Endothelial cell of umbilical vein (primary cell): ENCODE results near the gene C12orf43. TPM values are rescaled to one million over a fixed set of nuclear protein-coding genes. Genes with fewer than 3 reads are reported as not detected.

Source experiments
- BruUV-seq: library from RNA; stranded (reverse); fragments of 400-500 nt; replicated peaks from 2 replicates; lab custom pipeline; 2021; lab: Mats Ljungman, UMichigan
- CTCF ChIA-PET: fragments of 300-600, 350-600 bp; sonication (Branson Sonifier 250); formaldehyde crosslinking; loops from one replicate; lab custom pipeline; 2021; ENCODE audit warnings: antibody characterized with exemption, inconsistent platforms; lab: Charles Lee
- POLR2A ChIA-PET: fragments of 300-600, 350-600 bp; sonication (Branson Sonifier 250); formaldehyde crosslinking; loops from one replicate; lab custom pipeline; 2021; ENCODE audit warnings: antibody characterized with exemption, inconsistent platforms; lab: Charles Lee
- DNase-seq: peaks from one replicate; pipeline ENCODE4 v3.0.0-alpha.2; 2011; ENCODE audit warnings: low read depth, low spot score
- FAIRE-seq: peaks from 2 replicates; lab custom pipeline; 2011; peaks lifted over from hg19 to GRCh38; lab: Jason Lieb, UNC
- H2AFZ ChIP-seq: 2 replicates; pipeline ENCODE4 v1.6.0; 2012; ENCODE audit warnings: low read depth, low read length, control low read depth, inconsistent platforms
- H3K27ac ChIP-seq: 2 replicates; pipeline ENCODE4 v1.5.1; 2011; ENCODE audit warnings: low read depth, mild to moderate bottlenecking, control low read depth, low read length, moderate library complexity; ENCODE audit not compliant: insufficient read depth
- H3K27me3 ChIP-seq, 2 experiments: 2 replicates each; pipeline versions ENCODE4 v1.6.0 to v1.6.1; 2011; ENCODE audit warnings: low read length in 2 of 2, mixed read lengths in 1 of 2; ENCODE audit not compliant: control insufficient read depth in 2 of 2, insufficient read depth in 2 of 2
- H3K36me3 ChIP-seq, 2 experiments: 2 replicates in 1 of 2; 3 replicates in 1 of 2; pipeline ENCODE4 v1.5.1; 2011; ENCODE audit warnings: low read length in 2 of 2, mild to moderate bottlenecking in 1 of 2, moderate library complexity in 1 of 2; ENCODE audit not compliant: control insufficient read depth in 2 of 2, insufficient read depth in 2 of 2; ENCODE audit errors: extremely low read depth in 1 of 2
- H3K4me1 ChIP-seq: 3 replicates; pipeline ENCODE4 v1.5.1; 2011; ENCODE audit warnings: mild to moderate bottlenecking, low read length; ENCODE audit not compliant: control insufficient read depth, insufficient read depth; ENCODE audit errors: extremely low read depth
- H3K4me2 ChIP-seq: 2 replicates; pipeline ENCODE4 v1.6.1; 2011; ENCODE audit warnings: low read length, control low read depth, mixed read lengths; ENCODE audit not compliant: insufficient read depth
- H3K4me3 ChIP-seq, 3 experiments: fragments of 200-600 bp in 1 of 3; sonication (generic), shearing (Covaris generic) in 1 of 3; replicated peaks in 1 of 3; 2 replicates each; pipeline ENCODE4 v1.5.1; 2011 to 2016; ENCODE audit warnings: control low read depth in 3 of 3, low read length in 3 of 3, mild to moderate bottlenecking in 2 of 3, inconsistent platforms in 1 of 3, low read depth in 1 of 3, moderate library complexity in 1 of 3; ENCODE audit not compliant: insufficient read depth in 1 of 3
- H3K79me2 ChIP-seq: 2 replicates; pipeline ENCODE4 v1.6.0; 2012; ENCODE audit warnings: low read length, inconsistent platforms; ENCODE audit not compliant: control insufficient read depth, insufficient read depth
- H3K9ac ChIP-seq: replicated peaks from 2 replicates; pipeline ENCODE3; 2011; ENCODE audit warnings: low read length, control low read depth; ENCODE audit not compliant: insufficient read depth; ENCODE audit errors: extremely low read depth
- H3K9me1 ChIP-seq: replicated peaks from 3 replicates; pipeline ENCODE4 v1.6.0; 2011; ENCODE audit warnings: mild to moderate bottlenecking, low read length; ENCODE audit not compliant: control insufficient read depth, insufficient read depth; ENCODE audit errors: extremely low read depth
- H3K9me3 ChIP-seq: replicated peaks from 2 replicates; pipeline ENCODE4 v1.5.1; 2012; ENCODE audit warnings: low read length, inconsistent platforms; ENCODE audit not compliant: control insufficient read depth, insufficient read depth
- H4K20me1 ChIP-seq: replicated peaks from 2 replicates; pipeline ENCODE3; 2011; ENCODE audit warnings: mild to moderate bottlenecking, low read length; ENCODE audit not compliant: control insufficient read depth, insufficient read depth; ENCODE audit errors: extremely low read depth
- EZH2 ChIP-seq: IDR thresholded peaks from 2 replicates; pipeline ENCODE4 v1.6.1; 2012; ENCODE audit warnings: borderline replicate concordance, low read depth, mild to moderate bottlenecking, moderate library complexity, low read length, inconsistent platforms; ENCODE audit not compliant: severe bottlenecking
- FOS ChIP-seq: IDR thresholded peaks from 2 replicates; pipeline ENCODE4 v1.6.1; 2011; ENCODE audit warnings: mild to moderate bottlenecking, low read length, moderate library complexity, borderline replicate concordance; ENCODE audit not compliant: insufficient read depth
- GATA2 ChIP-seq: IDR thresholded peaks from 2 replicates; pipeline ENCODE4 v1.7.0; 2011; ENCODE audit warnings: low read depth, mild to moderate bottlenecking, moderate library complexity, mixed read lengths, low read length; ENCODE audit not compliant: insufficient read length, insufficient read depth
- JUN ChIP-seq: IDR thresholded peaks from 2 replicates; pipeline ENCODE4 v1.6.1; 2011; ENCODE audit warnings: borderline replicate concordance, low read depth; ENCODE audit not compliant: insufficient read length, insufficient read depth
- MYC ChIP-seq: IDR thresholded peaks from one replicate; pipeline ENCODE4 v1.6.1; 2011; ENCODE audit warnings: mild to moderate bottlenecking, low read depth, low read length
- POLR2A ChIP-seq: IDR thresholded peaks from 2 replicates; pipeline ENCODE4 v1.6.1; 2012; ENCODE audit warnings: low read depth, mild to moderate bottlenecking, control low read depth, low read length
- POLR2AphosphoS5 ChIP-seq: IDR thresholded peaks from 2 replicates; pipeline ENCODE4 v1.6.1; 2012; ENCODE audit warnings: low read depth, mild to moderate bottlenecking, control low read depth, low read length, moderate library complexity; ENCODE audit not compliant: insufficient read depth
- dilution Hi-C: fragments of 300-500 bp; cut with MboI; formaldehyde crosslinking; loops from one replicate; pipeline ENCODE4 v1.15.0; 2019; ENCODE audit warnings: low sequenced_read_pairs; ENCODE audit not compliant: extremely low pct_ligation_motif_present
- intact Hi-C: fragments of 100-400 bp; cut with micrococcal nuclease; formaldehyde crosslinking; loops from one replicate; pipeline ENCODE4 v1.10.0; 2022
- polyA plus RNA-seq, 4 experiments: library from polyadenylated mRNA; depleted of rRNA in 3 of 4; stranded (reverse) in 3 of 4; unstranded in 1 of 4; fragments of >200 nt; gene quantifications; 2 replicates each; pipeline versions ENCODE4 v1.2.1 to v1.2.3, GENCODE V29; 2011 to 2012; ENCODE audit warnings: missing spikeins in 1 of 4
- total RNA-seq: library from RNA; stranded (reverse); gene quantifications from 2 replicates; pipeline ENCODE4 v1.2.3, GENCODE V29; 2021
- TF ChIP-seq, protein P1 (sequence below): IDR thresholded peaks from 2 replicates; pipeline ENCODE4 v1.6.1; 2011; ENCODE audit not compliant: insufficient read depth, insufficient read length
- TF ChIP-seq, protein P2 (sequence below), 2 donors: IDR thresholded peaks; 1 replicate in 1 of 2; 2 replicates in 1 of 2; pipeline ENCODE4 v1.5.1; 2011; ENCODE audit warnings: low read length in 2 of 2, mild to moderate bottlenecking in 2 of 2, moderate library complexity in 2 of 2, control low read depth in 1 of 2, inconsistent platforms in 1 of 2, low read depth in 1 of 2; ENCODE audit not compliant: insufficient read depth in 1 of 2; ENCODE audit errors: extremely low read depth in 1 of 2

Gene C12orf43
- total and polyA plus RNA-seq, 2 donors (not counting 3 experiments of a cell fraction or from before 2014, with no cell fraction given) = 12.3 to 24.7 TPM

DNA sequence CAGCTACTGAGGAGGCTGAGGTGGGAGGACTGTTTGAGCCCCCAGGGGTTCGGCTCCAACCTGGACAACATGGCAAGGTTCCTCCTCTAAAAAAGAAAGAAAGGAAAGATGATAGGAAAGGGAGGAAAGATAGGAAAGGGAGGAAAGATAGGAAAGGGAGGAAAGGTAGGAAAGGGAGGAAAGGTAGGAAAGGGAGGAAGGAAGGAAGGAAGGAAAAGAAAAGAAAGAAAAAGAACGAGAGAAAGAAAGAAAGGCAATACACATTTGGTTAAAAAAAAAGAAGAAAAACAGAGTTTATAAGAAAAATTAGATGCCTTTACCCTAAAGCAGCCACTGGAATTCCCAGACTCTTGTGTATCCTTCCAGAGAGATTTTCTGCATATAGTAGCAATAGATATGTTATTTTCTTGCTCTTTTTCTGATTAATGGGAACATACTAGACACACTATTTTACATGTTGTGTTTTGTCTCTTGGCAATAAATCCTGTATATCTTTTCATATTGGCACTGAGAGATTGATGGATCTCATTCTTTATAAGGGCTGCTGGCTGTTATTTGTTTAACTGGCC, 25.7 kb downstream of the C12orf43 start:
- TF ChIP-seq JUN (no peak), POLR2A (no peak), GATA2 (no peak), MYC (no peak), FOS (no peak), POLR2AphosphoS5 (no peak), EZH2 (no peak)
- TF ChIP-seq, protein P1, sequence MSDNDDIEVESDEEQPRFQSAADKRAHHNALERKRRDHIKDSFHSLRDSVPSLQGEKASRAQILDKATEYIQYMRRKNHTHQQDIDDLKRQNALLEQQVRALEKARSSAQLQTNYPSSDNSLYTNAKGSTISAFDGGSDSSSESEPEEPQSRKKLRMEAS = no peak
- TF ChIP-seq, protein P2, sequence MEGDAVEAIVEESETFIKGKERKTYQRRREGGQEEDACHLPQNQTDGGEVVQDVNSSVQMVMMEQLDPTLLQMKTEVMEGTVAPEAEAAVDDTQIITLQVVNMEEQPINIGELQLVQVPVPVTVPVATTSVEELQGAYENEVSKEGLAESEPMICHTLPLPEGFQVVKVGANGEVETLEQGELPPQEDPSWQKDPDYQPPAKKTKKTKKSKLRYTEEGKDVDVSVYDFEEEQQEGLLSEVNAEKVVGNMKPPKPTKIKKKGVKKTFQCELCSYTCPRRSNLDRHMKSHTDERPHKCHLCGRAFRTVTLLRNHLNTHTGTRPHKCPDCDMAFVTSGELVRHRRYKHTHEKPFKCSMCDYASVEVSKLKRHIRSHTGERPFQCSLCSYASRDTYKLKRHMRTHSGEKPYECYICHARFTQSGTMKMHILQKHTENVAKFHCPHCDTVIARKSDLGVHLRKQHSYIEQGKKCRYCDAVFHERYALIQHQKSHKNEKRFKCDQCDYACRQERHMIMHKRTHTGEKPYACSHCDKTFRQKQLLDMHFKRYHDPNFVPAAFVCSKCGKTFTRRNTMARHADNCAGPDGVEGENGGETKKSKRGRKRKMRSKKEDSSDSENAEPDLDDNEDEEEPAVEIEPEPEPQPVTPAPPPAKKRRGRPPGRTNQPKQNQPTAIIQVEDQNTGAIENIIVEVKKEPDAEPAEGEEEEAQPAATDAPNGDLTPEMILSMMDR (IDR thresholded peaks at IDR 0.05; ENCODE audit: extremely low read depth in 1 of 2, insufficient read depth in 1 of 2, low read depth in 1 of 2, low read length in 2 of 2) = no peak
- no peaks in the 10 kb centered on the region for H3K9me3 ChIP-seq
- FAIRE-seq (no peak), DNase-seq (no peak)
- peaks cover 3 to 8% of the 10 kb centered on the region in 2 experiments for H3K27me3 ChIP-seq
- intact Hi-C loops (no loop called here), dilution Hi-C loops (no loop called here)
- no peak overlapping the region for H3K4me3 ChIP-seq
- H4K20me1 ChIP-seq = no peaks in the 10 kb centered on the region
- no peaks in the 10 kb centered on the region for H3K79me2 ChIP-seq
- H3K4me1 ChIP-seq = no peaks in the 10 kb centered on the region
- no peaks in the 10 kb centered on the region for H3K36me3 ChIP-seq
- no peaks in the 10 kb centered on the region for H3K9me1 ChIP-seq
- ChIA-PET CTCF (no interaction called here), POLR2A (no interaction called here)
- no TSS peak for BruUV-seq
- H2AFZ ChIP-seq = no peak overlapping the region
- H3K4me2 ChIP-seq = no peak overlapping the region
- no peak overlapping the region for H3K9ac ChIP-seq
- no peak overlapping the region for H3K27ac ChIP-seq
